HepG2 (cell line): ENCODE data around the gene TRABD. TPM values are rescaled to one million over a fixed set of nuclear protein-coding genes. Genes with fewer than 3 reads are reported as not detected.
A peak's percentile ranks its signal among the peaks of the same experiment; 100 is the strongest.
"Not testable (repeated sequence)": the region's sequence is repeated elsewhere in the genome, so short reads cannot be mapped to it uniquely, and the experiment has no call there.

Source experiments
- ATAC-seq: fragments of 200-7000 bp; cut with Tn5 transposase; 3 replicates; pipeline ENCODE4 v1.9.1; 2020; ENCODE audit warnings: mild to moderate bottlenecking, moderate library complexity
- BruUV-seq: library from RNA; stranded (reverse); fragments of 400-500 nt; replicated peaks from 2 replicates; lab custom pipeline; 2021; lab: Mats Ljungman, UMichigan
- CTCF ChIA-PET: fragments of 300-600 bp; formaldehyde crosslinking; extraction: SDS; loops from one replicate; lab custom pipeline; 2021; ENCODE audit warnings: low total read pairs, inconsistent platforms, low intra/inter-chr PET ratio; lab: Yijun Ruan, JAX
- POLR2A ChIA-PET: fragments of 350-600 bp; sonication (Branson Sonifier 250); formaldehyde crosslinking; loops from one replicate; lab custom pipeline; 2020; ENCODE audit warnings: antibody characterized with exemption, inconsistent platforms; lab: Yijun Ruan, JAX
- DNase-seq: peaks from one replicate; pipeline ENCODE4 v3.0.0-alpha.2; 2015; ENCODE audit warnings: low spot score
- FAIRE-seq: peaks from 3 replicates; lab custom pipeline; 2011; peaks lifted over from hg19 to GRCh38; lab: Jason Lieb, UNC
- H2AFZ ChIP-seq: one replicate; pipeline ENCODE4 v1.6.1; 2011; ENCODE audit warnings: low read length, inconsistent platforms
- H3K27ac ChIP-seq: fragments of 300-600 bp; 3 replicates; pipeline ENCODE4 v1.8.0; 2011; ENCODE audit warnings: mixed run types, mild to moderate bottlenecking, mixed read lengths, low read length, inconsistent platforms; ENCODE audit not compliant: insufficient read depth; ENCODE audit errors: extremely low read length
- H3K27me3 ChIP-seq, 2 experiments: fragments of 200-600 bp in 1 of 2; 2 replicates in 1 of 2; 3 replicates in 1 of 2; pipeline versions ENCODE4 v1.6.0 to v1.8.0; 2011; ENCODE audit warnings: low read length in 2 of 2, mild to moderate bottlenecking in 2 of 2, moderate library complexity in 2 of 2, inconsistent platforms in 1 of 2; ENCODE audit not compliant: insufficient read depth in 2 of 2, control insufficient read depth in 1 of 2
- H3K36me3 ChIP-seq, 2 experiments: fragments of 200-600 bp in 1 of 2; replicated peaks in 1 of 2; 2 replicates in 1 of 2; 3 replicates in 1 of 2; pipeline versions ENCODE4 v1.5.1 to v1.8.0; 2011; ENCODE audit warnings: low read length in 2 of 2, inconsistent platforms in 1 of 2; ENCODE audit not compliant: insufficient read depth in 2 of 2, control insufficient read depth in 1 of 2
- H3K4me1 ChIP-seq: 2 replicates; pipeline ENCODE4 v1.5.1; 2012; ENCODE audit warnings: low read length, inconsistent platforms; ENCODE audit not compliant: insufficient read depth
- H3K4me2 ChIP-seq: 2 replicates; pipeline ENCODE4 v1.6.0; 2011; ENCODE audit warnings: low read depth, low read length, inconsistent platforms
- H3K4me3 ChIP-seq, 3 experiments: fragments of 200-600 bp in 1 of 3; sonication (generic), shearing (Covaris generic) in 1 of 3; replicated peaks in 1 of 3; 2 replicates each; pipeline ENCODE4 v1.5.1; 2011 to 2016; ENCODE audit warnings: low read length in 3 of 3, inconsistent platforms in 2 of 3, low read depth in 2 of 3, mild to moderate bottlenecking in 2 of 3, control low read depth in 1 of 3, mixed read lengths in 1 of 3; ENCODE audit not compliant: insufficient read depth in 1 of 3
- H3K79me2 ChIP-seq: one replicate; pipeline ENCODE4 v1.6.1; 2011; ENCODE audit warnings: low read length, inconsistent platforms; ENCODE audit not compliant: insufficient read depth
- H3K9ac ChIP-seq: 2 replicates; pipeline ENCODE4 v1.6.0; 2011; ENCODE audit warnings: mild to moderate bottlenecking, low read depth, low read length, inconsistent platforms; ENCODE audit not compliant: insufficient read depth
- H3K9me3 ChIP-seq: 2 replicates; pipeline ENCODE4 v1.5.1; 2012; ENCODE audit warnings: mild to moderate bottlenecking, low read length
- H4K20me1 ChIP-seq: 2 replicates; pipeline ENCODE4 v1.6.0; 2011; ENCODE audit warnings: inconsistent platforms, mild to moderate bottlenecking, low read length, moderate library complexity; ENCODE audit not compliant: insufficient read depth
- DR1 ChIP-seq: sonication (generic); formaldehyde crosslinking; IDR thresholded peaks from 2 replicates; pipeline ENCODE4 v1.8.0; 2021; ENCODE audit warnings: mild to moderate bottlenecking, missing genetic modification reagents, inconsistent platforms
- GATAD2A ChIP-seq: IDR thresholded peaks from 2 replicates; pipeline ENCODE4 v1.6.1; 2016
- HOXD1 ChIP-seq: sonication (generic); formaldehyde crosslinking; IDR thresholded peaks from 2 replicates; pipeline ENCODE4 v1.5.0; 2020; ENCODE audit warnings: missing genetic modification reagents
- KLF12 ChIP-seq: sonication (generic); formaldehyde crosslinking; IDR thresholded peaks from 2 replicates; pipeline ENCODE4 v1.4.0; 2020; ENCODE audit warnings: missing genetic modification reagents, borderline replicate concordance
- MYC ChIP-seq: sonication (generic); formaldehyde crosslinking; IDR thresholded peaks from 2 replicates; pipeline ENCODE4 v1.9.0; 2021; ENCODE audit warnings: missing genetic modification reagents, borderline replicate concordance
- NCOA1 ChIP-seq: sonication (generic); formaldehyde crosslinking; IDR thresholded peaks from 2 replicates; pipeline ENCODE4 v1.9.0; 2021; ENCODE audit warnings: missing genetic modification reagents
- PATZ1 ChIP-seq: sonication (generic); formaldehyde crosslinking; IDR thresholded peaks from 2 replicates; pipeline ENCODE4 v1.4.0; 2020; ENCODE audit warnings: missing genetic modification reagents
- POLR2AphosphoS2 ChIP-seq: IDR thresholded peaks from 2 replicates; pipeline ENCODE4 v1.6.1; 2011; ENCODE audit warnings: low read depth, low read length, improper control_type of control experiment
- RARA ChIP-seq: IDR thresholded peaks from 2 replicates; pipeline ENCODE4 v1.6.1; 2016; ENCODE audit warnings: missing genetic modification reagents, missing compliant biosample characterization
- TAF1 ChIP-seq: sonication (generic); formaldehyde crosslinking; IDR thresholded peaks from 2 replicates; pipeline ENCODE4 v1.4.0; 2020; ENCODE audit warnings: missing genetic modification reagents
- XBP1 ChIP-seq: sonication (generic); formaldehyde crosslinking; IDR thresholded peaks from 2 replicates; pipeline ENCODE4 v1.5.0; 2020; ENCODE audit warnings: missing genetic modification reagents
- ZFP36L1 ChIP-seq: sonication (generic); formaldehyde crosslinking; IDR thresholded peaks from 2 replicates; pipeline ENCODE4 v1.8.0; 2022; ENCODE audit warnings: mild to moderate bottlenecking, missing genetic modification reagents, moderate library complexity
- ZFP90 ChIP-seq: sonication (generic); formaldehyde crosslinking; IDR thresholded peaks from 2 replicates; pipeline ENCODE4 v1.8.0; 2022; ENCODE audit warnings: missing genetic modification reagents, mild to moderate bottlenecking, inconsistent platforms, borderline replicate concordance
- ZNF292 ChIP-seq: sonication (generic); formaldehyde crosslinking; IDR thresholded peaks from 2 replicates; pipeline ENCODE4 v1.8.1; 2022; ENCODE audit warnings: mild to moderate bottlenecking, low read depth, missing genetic modification reagents, borderline replicate concordance
- ZSCAN29 ChIP-seq: sonication (generic); formaldehyde crosslinking; conservative IDR thresholded peaks from 2 replicates; pipeline ENCODE4 v1.4.0; 2020; ENCODE audit warnings: mild to moderate bottlenecking, missing genetic modification reagents
- WGBS: methylation state at CpG from one replicate; pipeline ENCODE4 v1.1.6; 2017; ENCODE audit warnings: low lambda C conversion rate; 5-methylcytosine and 5-hydroxymethylcytosine counted together
- in situ Hi-C: cut with HindIII; loops from 2 replicates; pipeline ENCODE4 v1.10.0; 2017; ENCODE audit warnings: low pct_unique_long_range_greater_than_20kb; ENCODE audit not compliant: extremely low pct_ligation_motif_present
- intact Hi-C: fragments of 100-400 bp; cut with micrococcal nuclease; formaldehyde crosslinking; loops from one replicate; pipeline ENCODE4 v1.10.0; 2022; ENCODE audit not compliant: unreplicated experiment
- polyA plus RNA-seq, 8 experiments: library from polyadenylated mRNA; depleted of rRNA in 3 of 8; stranded (reverse) in 7 of 8; unstranded in 1 of 8; fragments of >200 nt; fragmentation: Illumina TruSeq in 4 of 8; extraction: Trizol in 4 of 8; gene quantifications; 2 replicates each; pipeline versions ENCODE4 v1.2.1 to v1.2.3, GENCODE V29; 2011 to 2016; ENCODE audit warnings: low read depth in 4 of 8, missing spikeins in 1 of 8, mixed read lengths in 1 of 8; ENCODE audit not compliant: insufficient read depth in 1 of 8
- total RNA-seq, 5 experiments: library from RNA; depleted of rRNA; stranded (reverse); fragments of >200 nt; fragmentation: Illumina TruSeq; extraction: Trizol; gene quantifications; 2 replicates each; pipeline ENCODE4 v1.2.3, GENCODE V29; 2016; ENCODE audit warnings: low read depth in 1 of 5

Gene TRABD
- total and polyA plus RNA-seq, 2 of the 13 experiments (the other 11 are each of a cell fraction or from before 2014, with no cell fraction given): 21.5 to 28.9 TPM

- TF ChIP-seq TAF1: peak; percentile 32; the same call in 1 of the 2 replicates
- TF ChIP-seq HOXD1 (CRISPR knock-in tag): peak; percentile 51; the same call in 1 of the 2 replicates
- peak; percentile 66 for TF ChIP-seq GATAD2A (CRISPR knock-in tag)
- no peak for TF ChIP-seq ZFP36L1 (CRISPR knock-in tag)
- TF ChIP-seq POLR2AphosphoS2: no peak
- TF ChIP-seq XBP1 (CRISPR knock-in tag): no peak
- peak; percentile 50 for TF ChIP-seq RARA (CRISPR knock-in tag)
- TF ChIP-seq, all 625 proteins: peak for 132
These were observed 39.1 kb upstream of the TRABD start (continued) for GRCh38 chr22:50146439-50147238.

- ATAC-seq, DNase-seq, H3K9me3 ChIP-seq, FAIRE-seq, H2AFZ ChIP-seq, H4K20me1 ChIP-seq, H3K36me3 ChIP-seq, BruUV-seq, H3K79me2 ChIP-seq, H3K9ac ChIP-seq: not testable (repeated sequence)
- ChIA-PET POLR2A (interaction anchor here (1.0 to 1.5 kb wide), 3 partner anchors 37 to 181 kb away, joined by 4 to 5 read pairs (median 4); partner anchors contain the start of gene TUBGCP6), CTCF (interaction anchor here (1.6 to 4.3 kb wide), 2 partner anchors 62 to 90 kb away, joined by 6 to 39 read pairs; no protein-coding TSS in a partner anchor)
- WGBS: 5% methylated on average over 9 of the region's 26 CpGs
- Histone ChIP-seq H3K4me2 (peak overlapping the region; percentile 88), H3K27ac (peak overlapping the region; percentile 54), H3K4me1 (peaks cover 85% of the 10 kb centered on the region), H3K4me3 (peak overlapping the region; percentile 24 to 67 (median 46); a peak in 5 of 6 replicates), H3K27me3 (peaks cover 2 to 44% of the 10 kb centered on the region in 2 experiments)
- TF ChIP-seq NCOA1 (CRISPR knock-in tag) (peak; percentile 54; the same call in 1 of the 2 replicates), KLF12 (peak; percentile 8; the same call in 1 of the 2 replicates), MYC (0 out of 2 replicates have a peak, but pooled peaks have one; percentile 1), ZNF292 (CRISPR knock-in tag) (peak; percentile 59; the same call in 1 of the 2 replicates), ZFP90 (CRISPR knock-in tag) (0 out of 2 replicates have a peak, but pooled peaks have one; percentile 52), PATZ1 (CRISPR knock-in tag) (peak; percentile 54; the same call in 1 of the 2 replicates), ZSCAN29 (CRISPR knock-in tag) (0 out of 2 replicates have a peak, but pooled peaks have one; percentile 1), DR1 (CRISPR knock-in tag) (0 out of 2 replicates have a peak, but pooled peaks have one; percentile 12)
- intact Hi-C loops (loop anchor here (5.0 kb wide), 2 partner anchors 45 to 380 kb away; no protein-coding TSS in a partner anchor), in situ Hi-C loops (loop anchor here (5.0 kb wide), 1 partner anchor 60 kb away; no protein-coding TSS in a partner anchor)
These were observed 38.2 kb upstream of the TRABD start for GRCh38 chr22:50147258-50148165.
